GM21447 (cell line): ENCODE results near the gene JAKMIP2.
"Not testable (repeated sequence)": the region's sequence is repeated elsewhere in the genome, so short reads cannot be mapped to it uniquely, and the experiment has no call there.

Experiments
- ATAC-seq: cut with Tn5 transposase; IDR thresholded peaks from one replicate; pipeline ENCODE4 v1.9.1; 2021; ENCODE audit not compliant: unreplicated experiment

Gene JAKMIP2

GRCh38 chr5:147748590-147748989 lies 33.9 kb downstream of the JAKMIP2 start:
- ATAC-seq = no peak

- no peak for ATAC-seq
These were observed 35.5 kb downstream of the JAKMIP2 start for GRCh38 chr5:147746986-147747385.

GRCh38 chr5:147743678-147744374 lies 38.7 kb downstream of the JAKMIP2 start:
- ATAC-seq = no peak

- ATAC-seq = no peak
These were observed 39.5 kb downstream of the JAKMIP2 start for GRCh38 chr5:147743012-147743411.

- no peak for ATAC-seq
These were observed 40.4 kb downstream of the JAKMIP2 start for GRCh38 chr5:147742151-147742550.

GRCh38 chr5:147740864-147741263 lies 41.7 kb downstream of the JAKMIP2 start:
- ATAC-seq = no peak

GRCh38 chr5:147737921-147738320 lies 44.6 kb downstream of the JAKMIP2 start:
- ATAC-seq = no peak

GRCh38 chr5:147735621-147736125 lies 46.9 kb downstream of the JAKMIP2 start:
- no peak for ATAC-seq

- no peak for ATAC-seq
These were observed 47.6 kb downstream of the JAKMIP2 start for GRCh38 chr5:147734894-147735293.

GRCh38 chr5:147733075-147733474 lies 49.5 kb downstream of the JAKMIP2 start:
- no peak for ATAC-seq

- ATAC-seq = no peak
These were observed 50.1 kb downstream of the JAKMIP2 start for GRCh38 chr5:147732291-147732883.

GRCh38 chr5:147731431-147732290 lies 50.9 kb downstream of the JAKMIP2 start:
- ATAC-seq = no peak

GRCh38 chr5:147727200-147727599 lies 55.3 kb downstream of the JAKMIP2 start:
- ATAC-seq = no peak

GRCh38 chr5:147721191-147721960 lies 61.2 kb downstream of the JAKMIP2 start:
- not testable (repeated sequence) for ATAC-seq

GRCh38 chr5:147713550-147714295 lies 68.8 kb downstream of the JAKMIP2 start:
- no peak for ATAC-seq

- no peak for ATAC-seq
These were observed 69.9 kb downstream of the JAKMIP2 start for GRCh38 chr5:147712598-147712997.

GRCh38 chr5:147712019-147712418 lies 70.5 kb downstream of the JAKMIP2 start:
- no peak for ATAC-seq

- ATAC-seq = no peak
These were observed 71.5 kb downstream of the JAKMIP2 start for GRCh38 chr5:147711019-147711418.

- no peak for ATAC-seq
These were observed 73.8 kb downstream of the JAKMIP2 start for GRCh38 chr5:147708708-147709107.

- ATAC-seq = no peak
These were observed 78.0 kb downstream of the JAKMIP2 start for GRCh38 chr5:147704544-147704943.
